8988T (cell line): ENCODE results near the gene MYLIP.
"Not testable (repeated sequence)": the region's sequence is repeated elsewhere in the genome, so short reads cannot be mapped to it uniquely, and the experiment has no call there.

Experiments
- DNase-seq: peaks from one replicate; pipeline ENCODE4 v3.0.0; 2011

MYLIP gene

DNA sequence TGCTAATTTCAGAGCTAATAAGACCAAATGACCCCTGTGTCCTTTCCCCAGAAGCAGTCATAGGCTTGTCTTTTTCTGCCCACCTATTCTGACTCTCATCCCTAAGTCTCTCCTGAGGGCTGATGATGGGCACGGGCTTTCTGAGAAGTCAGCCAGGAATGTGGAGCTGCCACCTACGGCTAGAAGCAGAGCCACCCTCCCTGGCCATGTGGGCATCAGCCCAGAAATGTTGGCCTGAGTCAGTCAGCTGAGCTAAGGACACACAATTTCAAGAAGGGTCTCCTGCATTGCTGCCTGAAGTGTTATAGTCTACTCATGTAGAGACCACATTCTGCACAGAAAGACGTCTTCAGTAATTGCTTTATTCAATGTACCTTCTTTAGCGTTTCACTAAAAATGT, 17.1 kb downstream of the MYLIP start:
- DNase-seq = no peak

DNA sequence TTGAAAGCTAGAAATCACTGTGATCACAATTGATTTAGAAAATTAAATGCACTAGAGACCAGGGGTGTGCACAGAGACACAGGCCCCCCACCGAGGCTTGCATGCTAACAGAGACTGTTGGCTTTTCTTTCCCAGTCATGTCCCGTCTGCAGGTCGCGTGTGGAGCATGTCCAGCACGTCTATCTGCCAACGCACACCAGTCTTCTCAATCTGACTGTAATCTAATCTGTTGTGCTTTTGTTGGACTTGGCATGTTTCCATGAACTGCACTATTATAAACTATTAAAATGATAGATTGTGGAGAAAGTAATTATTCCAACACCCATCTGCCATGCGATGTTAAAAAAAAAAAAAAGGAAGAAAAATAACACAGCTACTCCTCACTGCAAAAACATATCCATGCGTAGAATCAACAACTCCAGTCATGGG, 17.7 kb downstream of the MYLIP start:
- no peak for DNase-seq

DNA sequence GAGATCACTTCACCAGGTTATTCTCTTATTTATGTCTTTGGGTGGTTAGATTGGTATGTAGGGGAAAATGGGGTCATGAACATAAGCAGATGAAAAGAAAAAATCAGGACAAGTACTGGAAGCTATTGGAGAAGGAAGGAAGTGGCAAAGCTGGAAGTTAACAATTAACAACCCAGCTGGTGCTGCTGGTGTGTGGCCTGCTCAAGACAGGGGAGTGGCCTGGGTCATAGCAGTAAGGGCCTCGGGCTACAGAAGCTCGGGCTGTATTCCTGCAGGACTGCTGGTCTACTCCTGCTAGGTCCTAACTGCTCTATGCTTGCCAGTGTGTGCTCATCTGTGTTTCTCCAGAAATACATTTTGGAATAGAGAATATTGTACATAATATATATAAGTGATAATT, 19.6 kb downstream of the MYLIP start:
- no peak for DNase-seq

- DNase-seq = no peak
These were observed 20.4 kb downstream of the MYLIP start for GRCh38 chr6:16149305-16149704.

- no peak for DNase-seq
These were observed 21.2 kb downstream of the MYLIP start for GRCh38 chr6:16150098-16150497.

GRCh38 chr6:16153211-16153820, 24.4 kb downstream of the MYLIP start:
- no peak for DNase-seq

DNA sequence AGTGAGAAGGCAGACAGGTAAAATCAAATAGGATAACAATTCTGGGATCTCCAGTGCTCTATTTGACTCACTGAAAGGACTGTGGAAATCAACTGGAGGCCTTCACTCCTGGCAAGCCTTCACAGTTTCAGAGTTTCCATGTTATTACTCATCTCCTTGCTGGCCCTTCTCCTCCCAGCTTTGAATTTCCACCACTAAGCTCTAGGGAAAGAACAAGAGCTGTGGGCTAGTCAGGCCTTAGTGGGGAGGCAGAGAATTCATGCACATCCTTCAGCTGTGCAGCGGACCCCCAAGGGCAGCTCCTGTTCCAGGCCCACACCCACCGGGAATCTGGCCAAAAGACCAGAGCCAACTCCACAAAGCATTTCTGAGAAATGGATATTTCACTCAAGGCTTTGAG, 26.0 kb downstream of the MYLIP start:
- no peak for DNase-seq

- no peak for DNase-seq
These were observed 28.6 kb downstream of the MYLIP start for GRCh38 chr6:16157492-16157891.

DNA sequence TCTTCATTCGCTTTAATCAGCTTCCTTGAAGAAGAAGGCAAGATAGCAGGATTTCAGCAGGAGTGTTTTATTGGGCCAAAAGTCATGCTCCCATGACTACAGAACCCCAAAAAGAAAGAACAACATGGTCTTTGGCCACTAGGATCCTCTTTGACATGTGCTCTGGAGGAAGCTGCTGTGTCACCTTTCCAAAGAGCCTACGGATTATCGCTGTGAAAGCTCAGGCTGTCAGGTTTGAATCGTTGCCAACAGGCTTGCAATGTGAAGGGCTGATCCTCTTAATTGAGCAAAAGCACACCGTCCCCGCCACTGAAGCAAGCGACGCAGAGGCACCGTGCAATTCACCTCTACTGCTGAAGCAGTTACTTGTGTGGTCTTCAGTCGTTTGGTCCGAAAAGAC, 29.0 kb downstream of the MYLIP start:
- no peak for DNase-seq

- no peak for DNase-seq
These were observed 30.2 kb downstream of the MYLIP start for GRCh38 chr6:16158943-16159557.

DNA sequence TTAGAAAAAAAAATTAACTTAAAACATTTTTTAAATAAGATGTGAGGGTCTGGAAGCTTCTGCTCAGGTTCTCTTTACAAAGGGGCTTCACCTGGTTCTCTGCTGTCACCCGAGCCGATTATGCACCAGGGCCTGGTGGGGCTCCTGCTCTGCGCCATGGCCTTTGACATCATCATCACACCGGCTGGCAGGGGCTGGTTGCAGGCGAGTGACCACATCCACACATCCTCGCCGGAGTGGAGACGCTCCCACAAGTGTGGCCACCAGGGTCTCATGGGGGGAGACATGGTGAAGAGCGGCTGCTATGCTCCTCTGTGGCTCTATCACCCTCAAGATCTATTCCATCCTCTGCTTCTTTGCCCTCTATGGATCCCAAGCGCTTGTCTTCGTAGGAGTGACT, 31.9 kb downstream of the MYLIP start:
- no peak for DNase-seq

- no peak for DNase-seq
These were observed 33.1 kb downstream of the MYLIP start for GRCh38 chr6:16162003-16162402.

DNA sequence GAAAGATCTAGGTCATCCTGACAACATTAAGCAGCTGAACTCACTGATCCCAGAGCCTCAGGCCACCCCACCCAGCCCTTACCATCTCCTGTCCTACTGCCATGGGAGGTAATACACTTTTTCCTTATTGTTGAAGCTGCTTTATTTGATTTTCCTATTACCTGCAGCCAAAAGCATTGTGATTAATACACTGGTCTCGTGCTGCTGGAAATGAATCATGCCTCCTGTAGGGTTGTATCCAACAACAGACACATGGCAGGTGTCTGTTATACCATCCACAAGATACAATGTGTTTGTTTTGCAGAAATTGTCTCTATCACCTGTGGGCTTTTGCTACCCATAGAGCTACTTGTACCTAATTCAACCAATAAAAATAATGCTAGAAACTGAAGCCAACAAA, 34.2 kb downstream of the MYLIP start:
- no peak for DNase-seq

GRCh38 chr6:16163535-16164300, 34.8 kb downstream of the MYLIP start:
- DNase-seq = no peak

DNA sequence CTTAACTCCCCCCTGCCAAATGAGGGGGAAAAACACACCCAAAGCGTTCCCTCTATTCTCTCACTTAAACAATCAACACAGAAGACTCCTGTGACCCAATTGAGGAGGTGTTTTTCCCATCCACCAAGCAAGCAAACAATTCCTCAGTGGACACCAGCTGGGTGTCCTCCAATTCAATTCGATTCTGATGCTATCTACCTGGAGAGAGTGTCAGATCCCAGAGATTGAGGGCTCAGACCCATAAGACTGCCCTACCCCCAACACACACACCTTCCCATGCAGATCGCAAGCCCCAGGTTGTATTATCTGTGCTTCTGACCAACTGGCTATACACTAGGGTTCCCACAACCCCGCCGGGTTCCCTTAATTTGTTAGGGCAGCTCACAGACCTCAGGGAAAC, 36.8 kb downstream of the MYLIP start:
- no peak for DNase-seq

- no peak for DNase-seq
These were observed 38.2 kb downstream of the MYLIP start for GRCh38 chr6:16166871-16167608.

- no peak for DNase-seq
These were observed 39.2 kb downstream of the MYLIP start for GRCh38 chr6:16168121-16168520.

- no peak for DNase-seq
These were observed 40.0 kb downstream of the MYLIP start for GRCh38 chr6:16168858-16169257.

DNA sequence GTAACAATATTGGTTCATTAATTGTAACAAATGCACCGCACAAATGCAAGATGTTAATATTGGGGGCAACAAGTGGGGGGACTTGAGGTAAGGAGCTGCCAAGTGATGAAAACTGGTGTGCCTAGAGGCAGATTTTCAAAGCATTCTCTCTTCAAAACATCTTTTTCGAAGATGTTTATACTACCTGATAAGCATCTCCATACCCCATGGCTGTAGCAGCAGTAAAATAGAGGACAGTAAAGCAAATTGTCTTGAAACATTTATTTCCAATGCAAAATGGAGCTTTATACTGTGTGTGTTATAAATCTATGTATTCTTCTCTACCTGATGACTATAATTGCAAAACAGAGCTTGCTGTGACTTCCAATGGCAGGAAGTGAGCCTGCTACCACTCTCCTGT, 42.5 kb downstream of the MYLIP start:
- no peak for DNase-seq

DNA sequence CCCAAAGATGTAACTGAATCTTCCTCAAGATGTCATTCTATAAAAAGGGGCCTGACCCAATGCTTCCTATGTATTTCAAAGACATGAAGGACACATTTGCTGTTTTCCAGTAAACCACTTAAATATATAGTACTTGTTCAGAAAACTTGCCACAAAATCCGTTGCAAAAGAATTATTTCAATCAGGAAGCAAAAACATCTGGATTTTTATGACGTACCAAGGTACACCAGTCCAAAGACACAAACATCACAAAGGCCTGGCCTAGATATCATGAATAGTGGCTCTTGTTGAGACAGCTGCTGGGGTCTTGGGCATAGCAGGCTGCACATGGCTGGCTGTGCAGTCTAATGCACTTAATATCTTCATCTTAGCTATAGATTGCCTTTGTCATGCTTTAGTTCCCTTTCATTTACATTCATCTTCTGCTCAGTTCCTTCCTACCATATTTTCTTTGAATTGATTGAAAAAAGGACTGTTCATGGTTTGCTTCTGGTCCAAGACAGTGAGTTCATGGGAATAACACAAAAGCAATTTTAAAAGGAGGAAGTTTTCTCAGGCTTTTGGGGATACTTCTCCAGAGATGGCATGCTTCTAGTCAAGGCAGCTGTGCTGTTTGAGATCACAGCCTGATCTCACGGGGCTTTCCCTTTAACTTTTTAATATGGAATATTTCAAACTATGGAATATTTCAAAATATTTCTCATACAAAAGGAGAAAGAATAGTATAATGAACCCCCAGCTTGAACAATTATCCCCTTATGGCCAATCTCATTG, 44.5 kb downstream of the MYLIP start:
- DNase-seq = no peak

GRCh38 chr6:16174416-16175078, 45.7 kb downstream of the MYLIP start:
- DNase-seq = no peak

GRCh38 chr6:16176600-16176999, 47.7 kb downstream of the MYLIP start:
- not testable (repeated sequence) for DNase-seq
